ENCODE measurements around the gene BAZ1A.
"Not testable (repeated sequence)": the region's sequence is repeated elsewhere in the genome, so short reads cannot be mapped to it uniquely, and the experiment has no call there.

BAZ1A gene

GRCh38 chr14:34781242-34781641 lies 93.9 kb downstream of the BAZ1A start:
- no peak for DNase-seq

GRCh38 chr14:34780646-34781045 lies 94.5 kb downstream of the BAZ1A start:
- ATAC-seq (no peak), DNase-seq (no peak)

More at GRCh38 chr14:34781242-34781641, 93.9 kb downstream of the BAZ1A start:
- no peak for ATAC-seq

- no peak for DNase-seq
- no peak for ATAC-seq
Measured at GRCh38 chr14:34778744-34779143, 96.4 kb downstream of the BAZ1A start.

- DNase-seq (no peak), ATAC-seq (no peak)
Measured at GRCh38 chr14:34776611-34777010, 98.5 kb downstream of the BAZ1A start.

- ATAC-seq (no peak), DNase-seq (no peak)
Measured at GRCh38 chr14:34775922-34776321, 99.2 kb downstream of the BAZ1A start.

- DNase-seq (no peak), ATAC-seq (no peak)
Measured at GRCh38 chr14:34775342-34775741, 99.8 kb downstream of the BAZ1A start.

- ATAC-seq = no peak
- DNase-seq = no peak
Measured at GRCh38 chr14:34770901-34771300, 104.3 kb downstream of the BAZ1A start.

GRCh38 chr14:34766606-34767005 lies 108.6 kb downstream of the BAZ1A start:
- ATAC-seq (no peak), DNase-seq (no peak)

GRCh38 chr14:34766060-34766459 lies 109.1 kb downstream of the BAZ1A start:
- DNase-seq = no peak

GRCh38 chr14:34755215-34755614 lies 119.9 kb downstream of the BAZ1A start:
- no peak for ATAC-seq
- DNase-seq = no peak

More at GRCh38 chr14:34766060-34766459, 109.1 kb downstream of the BAZ1A start:
- no peak for ATAC-seq

- ATAC-seq = no peak
- no peak for DNase-seq
Measured at GRCh38 chr14:34754687-34755086, 120.5 kb downstream of the BAZ1A start.

GRCh38 chr14:34750670-34751069 lies 124.5 kb downstream of the BAZ1A start:
- no peak for DNase-seq
- ATAC-seq = no peak

GRCh38 chr14:34750233-34750632 lies 124.9 kb downstream of the BAZ1A start:
- no peak for ATAC-seq
- no peak for DNase-seq

- DNase-seq (no peak), ATAC-seq (no peak)
Measured at GRCh38 chr14:34749408-34749807, 125.8 kb downstream of the BAZ1A start.

- ATAC-seq (no peak), DNase-seq (no peak)
Measured at GRCh38 chr14:34742270-34743115, 132.7 kb downstream of the BAZ1A start.

- DNase-seq = no peak
- no peak for ATAC-seq
Measured at GRCh38 chr14:34741840-34742239, 133.3 kb downstream of the BAZ1A start.

- DNase-seq, ATAC-seq: not testable (repeated sequence)
Measured at GRCh38 chr14:34740139-34740538, 135.0 kb downstream of the BAZ1A start.

- DNase-seq, ATAC-seq: not testable (repeated sequence)
Measured at GRCh38 chr14:34737079-34737478, 138.1 kb downstream of the BAZ1A start.

GRCh38 chr14:34733245-34733644 lies 141.9 kb downstream of the BAZ1A start:
- no peak for ATAC-seq
- no peak for DNase-seq

GRCh38 chr14:34732802-34733201 lies 142.4 kb downstream of the BAZ1A start:
- no peak for ATAC-seq
- no peak for DNase-seq

GRCh38 chr14:34723867-34724266 lies 151.3 kb downstream of the BAZ1A start:
- ATAC-seq = no peak
- DNase-seq = no peak

GRCh38 chr14:34722723-34723545 lies 152.2 kb downstream of the BAZ1A start:
- peak; percentile 27 for DNase-seq
- no peak for ATAC-seq

GRCh38 chr14:34721129-34721528 lies 154.0 kb downstream of the BAZ1A start:
- no peak for DNase-seq
- no peak for ATAC-seq
